A549 treated with GW870086 at 1 μM for 4 hours (cell line): ENCODE results near the gene KDM4E. TPM values are rescaled to one million over a fixed set of nuclear protein-coding genes. Genes with fewer than 3 reads are reported as not detected.

Experiments used
- total RNA-seq: library from RNA; stranded (reverse); fragments of 200-300 nt; extraction: Qiagen RNA extraction; gene quantifications from 5 replicates; pipeline ENCODE4 v1.2.3, GENCODE V29; 2022; ENCODE audit warnings: low read depth

KDM4E gene
- total RNA-seq = not detected in 5 replicates

DNA sequence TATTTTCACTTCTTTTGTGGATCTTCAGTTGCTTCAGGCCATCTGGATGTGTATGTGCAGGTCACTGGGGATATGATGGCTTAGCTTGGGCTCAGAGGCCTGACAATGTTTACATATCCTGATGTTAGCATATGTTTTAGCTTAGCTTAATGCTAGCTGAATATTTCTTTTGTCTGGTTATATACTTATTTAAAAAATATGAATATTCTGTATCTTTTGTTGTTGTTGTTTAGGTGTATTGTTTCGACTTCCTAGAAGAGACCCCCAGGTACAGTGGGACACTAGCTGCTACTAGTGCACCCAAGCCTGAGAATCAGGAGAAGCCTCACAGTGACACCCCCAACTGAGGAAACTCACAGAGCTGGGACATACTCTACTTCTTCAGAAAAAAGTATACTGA lies at the start of gene KDM4E:
KDM4E (plus strand) TSS at position 301 of the 400 bp plus-strand sequence. CDS start 300 bp downstream, outside the sequence.

DNA sequence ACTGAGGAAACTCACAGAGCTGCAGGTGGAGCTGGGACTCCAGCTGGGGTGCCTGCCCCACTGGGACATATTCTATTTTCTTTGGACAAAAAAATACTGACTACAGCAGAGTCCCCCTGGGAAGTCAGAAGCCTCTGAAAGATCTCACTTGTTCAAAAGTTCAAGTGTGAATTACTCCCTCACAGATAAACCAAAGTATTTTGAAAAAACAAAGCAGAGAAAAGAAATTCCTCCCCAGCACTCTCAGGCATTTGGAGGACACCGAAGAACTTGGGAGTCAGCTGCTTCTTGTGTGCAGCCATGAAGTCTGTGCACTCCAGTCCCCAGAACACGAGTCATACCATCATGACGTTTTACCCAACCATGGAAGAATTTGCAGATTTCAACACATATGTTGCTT lies 24.1 kb downstream of the KDM4E start, which contains the start of gene KDM4F:
KDM4F (plus strand) TSS at position 301 of the 400 bp plus-strand sequence.

DNA sequence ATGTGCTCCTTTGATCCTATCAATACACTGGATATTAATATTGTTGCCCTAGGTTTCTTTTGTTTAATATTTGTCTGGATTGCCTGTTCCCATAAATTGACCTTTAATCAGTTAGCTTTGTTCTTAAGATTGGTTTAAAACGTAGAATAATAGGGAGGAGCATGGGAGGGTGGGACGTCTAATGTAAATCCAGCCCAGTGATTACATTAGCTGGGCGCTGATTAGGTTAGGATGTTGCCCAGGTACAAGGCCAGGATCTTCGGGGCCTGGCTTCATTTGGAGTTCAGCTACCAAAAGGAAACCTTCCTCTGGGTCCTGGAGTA lies 41.6 kb downstream of the KDM4E start, which contains the start of gene SRSF8:
SRSF8 (plus strand) TSS at position 204 of the 323 bp plus-strand sequence. CDS start 308 bp downstream, outside the sequence.

Other genes starting within 250 kb of the KDM4E start
- 28.7 to 33.7 TPM (median 29.9 TPM) in 5 replicates for gene CWC15, start 51.7 kb upstream of the KDM4E start, total RNA-seq
- 0.24 to 0.48 TPM (median 0.36 TPM) in 5 replicates for gene KDM4D, start 51.5 kb upstream of the KDM4E start, total RNA-seq
- gene KDM4F, start 24.2 kb downstream of the KDM4E start, total RNA-seq = not detected in 5 replicates
- gene SRSF8, start 41.7 kb downstream of the KDM4E start, total RNA-seq = 18.2 to 21.4 TPM (median 20.1 TPM) in 5 replicates
- 14.3 to 18.7 TPM (median 17.1 TPM) in 5 replicates for gene ENDOD1, start 64.6 kb downstream of the KDM4E start, total RNA-seq
- 0.06 to 0.22 TPM (median 0.10 TPM) in 5 replicates for gene SESN3, start 205.9 kb downstream of the KDM4E start, total RNA-seq